Measurements from ENCODE around the gene TFR2.

The TFR2 gene

DNA sequence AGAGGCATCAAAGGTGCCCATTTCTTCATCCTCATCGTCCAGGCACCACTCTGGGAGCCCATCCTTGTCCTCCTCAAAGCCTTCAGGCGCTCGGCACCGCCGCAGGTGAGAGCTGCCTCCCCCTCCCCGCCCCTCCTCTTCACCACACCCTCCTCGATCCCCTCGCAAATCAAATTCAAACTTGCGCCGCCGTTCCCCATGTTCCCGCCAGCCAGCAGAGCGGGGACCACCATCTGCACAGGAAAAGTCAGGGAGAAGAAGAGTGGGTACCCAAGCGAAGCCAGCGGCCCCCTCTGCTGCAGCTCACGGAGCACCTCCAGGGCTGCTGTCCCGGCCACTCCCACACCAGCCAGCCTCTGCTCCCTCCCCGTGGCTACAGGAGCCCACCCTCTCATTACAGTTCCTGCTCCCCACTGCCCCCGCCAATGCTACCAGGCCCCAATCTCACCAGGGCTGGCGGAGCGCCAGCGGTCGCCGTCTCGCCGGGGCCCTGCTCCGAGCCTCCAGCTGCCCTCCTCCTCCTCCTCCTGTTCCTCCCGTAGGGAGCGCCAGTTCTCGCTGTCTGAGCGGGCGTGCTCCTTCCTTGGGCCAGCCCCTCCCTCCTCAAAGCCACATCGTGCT lies 45.0 kb upstream of the TFR2 start:
- TF ChIP-seq, protein P1, sequence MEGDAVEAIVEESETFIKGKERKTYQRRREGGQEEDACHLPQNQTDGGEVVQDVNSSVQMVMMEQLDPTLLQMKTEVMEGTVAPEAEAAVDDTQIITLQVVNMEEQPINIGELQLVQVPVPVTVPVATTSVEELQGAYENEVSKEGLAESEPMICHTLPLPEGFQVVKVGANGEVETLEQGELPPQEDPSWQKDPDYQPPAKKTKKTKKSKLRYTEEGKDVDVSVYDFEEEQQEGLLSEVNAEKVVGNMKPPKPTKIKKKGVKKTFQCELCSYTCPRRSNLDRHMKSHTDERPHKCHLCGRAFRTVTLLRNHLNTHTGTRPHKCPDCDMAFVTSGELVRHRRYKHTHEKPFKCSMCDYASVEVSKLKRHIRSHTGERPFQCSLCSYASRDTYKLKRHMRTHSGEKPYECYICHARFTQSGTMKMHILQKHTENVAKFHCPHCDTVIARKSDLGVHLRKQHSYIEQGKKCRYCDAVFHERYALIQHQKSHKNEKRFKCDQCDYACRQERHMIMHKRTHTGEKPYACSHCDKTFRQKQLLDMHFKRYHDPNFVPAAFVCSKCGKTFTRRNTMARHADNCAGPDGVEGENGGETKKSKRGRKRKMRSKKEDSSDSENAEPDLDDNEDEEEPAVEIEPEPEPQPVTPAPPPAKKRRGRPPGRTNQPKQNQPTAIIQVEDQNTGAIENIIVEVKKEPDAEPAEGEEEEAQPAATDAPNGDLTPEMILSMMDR (IDR thresholded peaks at IDR 0.05; ENCODE audit: borderline replicate concordance, insufficient read depth, low read depth, low read length): no peak

DNA sequence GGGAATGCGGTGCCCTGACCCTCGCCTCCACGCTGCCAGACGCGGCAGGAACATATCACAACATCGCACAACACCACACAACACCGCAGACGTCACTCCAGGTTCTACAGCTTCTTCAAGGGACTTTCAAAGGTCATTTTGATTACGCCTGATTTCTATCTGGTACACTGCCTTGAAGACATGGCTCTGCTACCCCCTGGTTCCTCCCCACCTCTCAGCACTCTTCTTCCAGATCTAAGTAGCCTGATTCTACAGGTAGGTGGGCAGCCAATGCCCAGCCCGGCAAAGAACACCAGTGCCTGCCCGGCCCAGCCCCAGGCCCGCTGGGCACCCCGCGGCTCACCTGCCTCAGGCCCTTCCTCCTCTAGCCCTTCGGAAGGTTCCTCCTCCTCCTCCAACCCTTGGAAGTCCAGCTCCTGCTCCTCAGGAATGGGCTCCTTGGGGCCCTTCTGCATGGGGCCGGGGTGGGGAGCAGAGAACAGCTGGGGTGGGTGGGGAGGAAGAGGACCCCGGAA lies 44.3 kb upstream of the TFR2 start:
- TF ChIP-seq, protein P1 (IDR thresholded peaks at IDR 0.05; ENCODE audit: borderline replicate concordance, insufficient read depth, low read depth, low read length): no peak
- H3K4me3 ChIP-seq (ENCODE audit: low read depth, low read length): no peak overlapping the region

More for the DNA sequence above, 45.0 kb upstream of the TFR2 start:
- H3K4me3 ChIP-seq (ENCODE audit: low read depth, low read length): no peak overlapping the region

DNA sequence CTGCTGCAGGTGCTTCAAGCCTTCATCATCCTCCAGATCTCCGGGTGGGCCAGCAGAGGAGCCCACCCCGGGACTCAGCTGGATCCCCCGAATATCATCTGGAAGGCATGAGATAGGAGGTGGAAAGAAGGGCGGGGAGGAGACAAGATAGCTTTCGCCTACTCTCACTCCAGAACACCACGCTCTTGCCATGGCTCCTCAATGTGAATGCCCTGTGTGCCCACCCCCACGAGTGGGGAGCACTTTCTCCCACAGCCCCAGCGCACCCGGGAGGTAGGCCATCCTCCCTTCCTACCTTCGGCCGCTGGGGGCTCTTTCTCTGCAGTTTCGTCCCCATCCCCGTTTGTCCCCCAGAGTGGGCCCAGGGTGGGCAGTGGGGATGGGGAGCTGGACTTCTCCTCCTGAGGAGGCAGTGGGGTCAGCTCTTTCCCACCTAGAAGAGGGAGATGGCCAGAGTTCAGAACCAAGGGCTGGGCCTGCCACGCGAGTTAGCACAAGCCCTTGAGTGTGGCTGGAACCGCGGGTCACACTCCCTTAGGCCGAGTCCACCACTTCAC lies 43.8 kb upstream of the TFR2 start:
- TF ChIP-seq, protein P1 (IDR thresholded peaks at IDR 0.05; ENCODE audit: borderline replicate concordance, insufficient read depth, low read depth, low read length): no peak
- H3K4me3 ChIP-seq (ENCODE audit: low read depth, low read length): no peak overlapping the region

DNA sequence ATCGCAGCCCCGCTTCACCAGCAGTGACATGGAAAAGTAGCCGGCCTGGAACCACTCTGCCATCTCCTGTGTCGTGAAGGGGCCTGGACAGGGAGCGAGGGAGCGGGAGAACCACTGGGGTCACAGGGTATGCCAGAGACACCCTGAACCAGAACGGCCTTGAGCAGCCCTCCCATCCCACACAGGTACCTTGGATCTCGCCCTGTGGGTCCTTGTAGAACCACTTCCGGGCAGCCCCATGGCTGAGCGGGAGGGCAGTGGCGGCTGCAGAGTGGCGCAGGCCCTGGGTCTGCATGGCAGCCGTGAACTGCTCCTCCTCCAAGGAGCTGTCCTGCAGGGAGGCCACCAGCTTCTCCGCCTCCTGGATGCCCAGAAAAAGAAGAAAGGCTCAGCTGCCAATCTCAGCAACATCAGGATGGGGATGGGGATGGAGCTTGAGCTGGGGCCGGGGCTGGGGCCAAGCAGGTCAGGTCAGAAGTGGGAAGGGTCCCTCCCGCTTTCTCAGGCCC lies 43.2 kb upstream of the TFR2 start:
- no peak overlapping the region for H3K4me3 ChIP-seq (ENCODE audit: low read depth, low read length)
- TF ChIP-seq, protein P1 (IDR thresholded peaks at IDR 0.05; ENCODE audit: borderline replicate concordance, insufficient read depth, low read depth, low read length): no peak

DNA sequence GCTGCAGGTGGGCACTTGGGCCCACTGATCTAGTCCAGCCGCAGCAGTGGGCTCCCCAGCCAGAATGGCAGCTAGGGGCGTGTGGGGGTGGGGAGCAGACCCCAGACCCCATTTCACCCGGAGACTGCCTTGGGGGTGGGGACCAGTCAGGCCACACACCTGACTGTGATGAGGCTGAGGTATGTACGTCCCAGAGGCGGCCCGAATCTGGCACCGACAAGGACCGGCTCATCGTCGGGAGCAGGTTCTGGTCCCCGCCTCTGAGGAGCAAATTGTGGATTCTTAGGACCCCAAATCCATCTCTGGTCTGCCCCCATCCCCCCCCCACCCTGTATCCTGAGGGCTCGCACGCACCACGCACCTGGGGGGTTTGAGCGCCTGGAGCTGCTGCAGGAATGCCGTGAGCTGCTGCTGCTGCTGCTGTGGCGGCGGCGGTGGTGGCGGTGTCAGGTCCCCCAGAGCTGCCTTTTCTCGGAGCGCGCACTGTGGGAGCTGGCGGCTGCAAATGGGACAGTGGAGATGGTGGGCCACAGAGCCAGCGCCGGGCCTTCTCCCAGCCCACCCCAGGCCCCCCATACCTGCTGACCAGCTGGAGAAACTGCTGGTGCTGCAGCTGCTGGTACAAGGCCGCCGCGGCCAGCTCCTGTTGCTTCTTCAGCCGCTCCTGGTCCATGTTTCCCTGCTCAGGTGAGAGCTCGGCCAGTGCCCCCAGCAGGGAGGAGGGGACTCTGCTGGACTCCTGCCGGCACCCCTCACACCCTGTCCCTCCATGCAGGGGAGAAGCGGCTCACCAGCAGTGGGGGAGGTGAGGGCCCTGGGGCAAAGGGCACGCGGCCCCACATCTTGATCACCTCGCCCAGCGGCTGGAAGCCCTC lies 42.5 kb upstream of the TFR2 start:
- no peak overlapping the region for H3K4me3 ChIP-seq (ENCODE audit: low read depth, low read length)
- TF ChIP-seq, protein P1 (IDR thresholded peaks at IDR 0.05; ENCODE audit: borderline replicate concordance, insufficient read depth, low read depth, low read length): no peak

DNA sequence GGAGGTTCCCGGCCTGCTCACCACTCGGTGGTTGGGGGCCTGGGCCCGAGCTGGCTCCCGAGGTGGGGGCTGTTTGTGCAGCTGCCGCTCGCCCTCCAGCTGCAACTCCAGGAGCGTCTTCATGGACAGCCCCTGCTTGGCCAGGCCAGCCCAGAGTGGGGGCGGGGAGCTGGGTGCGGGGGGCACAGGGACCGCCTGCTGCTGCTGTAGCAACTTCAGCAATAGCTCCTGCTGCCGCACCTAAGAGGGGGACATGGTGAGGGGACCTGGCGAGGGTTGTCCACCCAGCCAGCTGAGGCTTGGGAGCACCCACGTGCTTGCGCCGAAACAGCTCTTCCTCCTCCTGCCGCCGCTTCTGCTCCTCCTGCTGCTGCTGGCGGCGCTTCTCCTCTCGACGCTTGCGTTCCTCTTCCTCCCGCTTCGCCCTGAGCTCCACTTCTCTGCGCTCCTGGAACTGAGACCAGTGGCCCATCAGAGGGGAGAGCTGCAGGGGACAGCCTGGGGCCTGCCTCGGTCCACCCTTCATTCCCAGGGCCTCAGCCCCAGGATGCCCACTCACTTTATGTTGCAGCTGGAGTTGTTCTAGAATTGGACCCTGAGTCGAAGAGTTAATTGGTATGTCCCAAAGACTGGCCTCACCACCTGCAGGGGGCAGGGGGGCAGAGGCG lies 41.8 kb upstream of the TFR2 start:
- TF ChIP-seq, protein P1 (IDR thresholded peaks at IDR 0.05; ENCODE audit: borderline replicate concordance, insufficient read depth, low read depth, low read length): no peak
- H3K4me3 ChIP-seq (ENCODE audit: low read depth, low read length): no peak overlapping the region
